EL (cell line): Measurements from ENCODE around the gene ABTB2.
"Not testable (repeated sequence)": the region's sequence is repeated elsewhere in the genome, so short reads cannot be mapped to it uniquely, and the experiment has no call there.

Experiments
- DNase-seq: peaks from one replicate; pipeline ENCODE4 v3.0.0-alpha.2; 2016

Gene ABTB2

DNA sequence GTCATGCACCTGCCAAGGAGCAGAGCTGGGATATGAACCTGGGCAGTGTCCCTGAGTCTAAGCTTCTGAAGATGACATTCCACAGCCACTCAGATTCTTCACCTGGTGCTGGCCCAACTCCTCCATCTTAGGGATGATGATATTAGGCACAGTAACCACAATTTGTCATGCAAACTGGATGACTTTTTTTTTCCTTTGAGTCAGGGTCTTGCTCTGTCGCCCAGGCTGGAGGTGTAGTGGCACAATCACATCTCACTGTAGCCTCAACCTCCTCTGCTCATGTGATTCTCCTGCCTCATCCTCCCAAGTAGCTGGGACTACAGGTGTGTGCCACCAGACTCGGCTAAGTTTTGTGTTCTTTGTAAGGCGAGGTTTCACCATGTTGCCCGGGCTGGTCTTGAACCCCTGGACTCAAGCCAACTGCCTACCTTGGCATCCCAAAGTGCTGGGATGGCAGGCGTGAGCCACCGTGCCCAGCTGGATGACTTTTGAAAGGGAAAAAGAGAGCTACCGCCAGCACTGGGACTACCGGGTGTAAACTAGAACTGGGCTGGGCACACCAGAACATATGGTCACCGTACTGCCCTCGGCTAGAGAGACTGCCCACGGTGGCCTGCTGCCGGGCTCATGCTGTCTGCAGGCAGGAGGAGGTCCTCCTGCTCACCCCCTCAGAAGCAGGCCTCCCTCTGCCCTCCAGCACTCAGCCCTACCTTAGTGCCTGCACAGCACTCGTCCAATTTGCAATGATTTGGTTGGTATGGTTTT, 174.7 kb downstream of the ABTB2 start:
- DNase-seq = no peak

DNA sequence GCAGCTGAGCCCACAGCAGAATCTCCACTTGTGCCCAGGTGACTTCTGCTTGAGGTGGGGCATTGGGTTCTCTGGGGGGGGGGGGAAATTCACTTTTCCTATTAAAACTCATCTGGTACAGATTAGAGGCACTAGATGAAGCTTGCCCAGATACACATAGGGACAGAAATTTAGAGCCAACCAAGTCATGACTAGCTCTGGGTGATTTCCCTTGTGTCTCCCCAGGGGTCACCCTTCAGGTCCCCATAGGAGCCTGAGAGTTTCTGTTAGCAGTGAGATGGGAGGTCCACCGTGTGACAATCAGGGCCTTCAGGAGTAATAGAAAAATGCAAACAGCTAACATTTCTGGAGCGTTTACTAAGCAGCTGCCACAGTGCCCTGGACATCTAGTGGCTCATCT, 175.4 kb downstream of the ABTB2 start:
- DNase-seq = no peak

DNA sequence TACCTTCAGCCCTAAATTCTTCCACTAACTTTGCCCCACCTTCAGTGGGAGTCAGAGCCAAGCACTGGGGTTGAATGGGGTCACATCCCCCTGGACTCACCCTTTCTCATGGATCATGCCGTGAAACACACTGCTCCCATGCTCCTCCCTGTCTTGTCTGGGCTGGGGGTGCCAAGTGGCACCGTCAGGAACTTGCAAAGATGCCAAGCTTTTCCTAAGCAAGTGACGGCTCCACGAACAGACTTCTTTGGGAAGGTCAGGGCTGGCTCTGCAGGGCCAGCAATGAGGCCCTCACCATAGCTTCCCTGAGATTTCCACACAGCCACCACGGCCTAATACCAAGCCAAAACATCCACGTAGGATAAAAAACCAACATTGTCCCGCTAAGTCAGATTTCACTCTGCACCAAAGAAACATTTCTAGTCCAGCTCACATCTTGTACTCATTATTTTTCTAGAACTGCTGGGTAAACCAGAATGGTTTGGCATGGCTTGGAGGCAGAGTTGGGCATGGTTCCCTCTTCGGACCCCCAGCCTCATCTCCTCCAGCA, 175.9 kb downstream of the ABTB2 start:
- DNase-seq = no peak

DNA sequence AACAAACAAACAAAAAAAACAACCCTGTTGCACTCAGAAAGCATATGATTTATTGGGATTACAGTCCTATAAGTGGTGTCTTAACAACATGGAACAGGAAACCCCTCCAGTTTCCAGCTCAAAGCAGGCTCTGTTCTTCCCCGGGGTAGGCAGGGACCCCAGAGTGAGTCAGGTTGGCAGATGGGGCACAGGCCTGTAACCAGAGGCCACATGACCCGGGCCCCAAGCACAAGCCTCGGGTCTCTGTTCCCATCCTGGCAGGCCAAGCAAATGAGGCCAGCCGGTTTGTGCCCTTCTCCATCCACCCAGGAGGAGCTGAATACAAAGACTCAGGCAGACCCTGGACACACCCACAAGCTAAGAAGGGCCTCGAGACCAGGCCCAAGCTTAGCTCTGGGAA, 176.6 kb downstream of the ABTB2 start:
- no peak for DNase-seq

DNA sequence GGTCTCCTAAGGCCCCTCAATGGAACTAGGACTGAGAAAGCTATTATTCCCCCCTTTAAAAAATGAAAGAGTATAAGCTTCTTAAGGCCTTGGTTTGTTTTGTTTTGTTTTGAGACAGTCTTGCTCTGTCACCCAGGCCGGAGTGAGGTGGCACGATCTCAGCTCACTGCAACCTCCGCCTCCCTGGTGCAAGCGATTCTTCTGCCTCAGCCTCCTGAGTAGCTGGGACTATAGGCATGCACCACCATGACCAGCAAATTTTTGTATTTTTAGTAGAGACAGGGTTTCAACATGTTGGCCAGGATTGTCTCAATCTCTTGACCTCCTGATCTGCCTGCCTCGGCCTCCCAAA, 177.0 kb downstream of the ABTB2 start:
- DNase-seq = not testable (repeated sequence)

DNA sequence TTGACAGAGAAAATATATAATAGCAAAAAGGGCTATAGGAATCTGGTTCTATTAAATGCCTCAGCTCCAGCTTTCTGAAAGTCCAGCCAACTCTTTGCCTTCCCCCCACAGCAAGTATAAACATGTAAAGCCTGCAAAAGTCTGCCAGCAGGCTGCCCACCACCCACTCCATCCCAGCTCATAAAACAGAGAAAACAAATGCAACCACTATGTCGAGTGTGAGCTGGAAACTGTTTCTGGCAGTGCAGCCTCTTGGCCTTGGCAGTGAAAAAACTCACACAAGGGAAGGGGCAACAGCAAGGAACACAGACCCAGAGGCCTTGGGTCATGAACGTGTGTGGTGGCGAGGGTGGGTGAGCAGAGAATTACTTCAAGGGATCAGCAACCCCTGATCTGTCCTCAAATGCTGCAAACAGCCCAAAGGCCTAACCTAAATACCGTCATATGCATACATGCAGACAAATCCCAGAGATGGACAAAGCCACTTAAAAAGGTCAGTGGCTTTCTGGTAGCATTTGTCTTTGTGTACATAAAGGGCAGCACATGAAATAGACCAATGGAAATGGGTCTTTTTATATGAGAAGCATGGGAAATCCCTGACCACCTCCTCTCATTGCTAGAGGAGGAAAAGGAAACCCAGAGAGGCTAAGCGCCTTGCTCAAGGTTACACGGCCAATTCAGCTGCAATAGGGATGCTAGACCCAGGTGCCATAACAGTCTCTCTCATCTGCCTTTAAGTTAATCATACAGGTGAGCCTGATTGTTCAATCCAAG, 177.6 kb downstream of the ABTB2 start:
- DNase-seq = no peak

DNA sequence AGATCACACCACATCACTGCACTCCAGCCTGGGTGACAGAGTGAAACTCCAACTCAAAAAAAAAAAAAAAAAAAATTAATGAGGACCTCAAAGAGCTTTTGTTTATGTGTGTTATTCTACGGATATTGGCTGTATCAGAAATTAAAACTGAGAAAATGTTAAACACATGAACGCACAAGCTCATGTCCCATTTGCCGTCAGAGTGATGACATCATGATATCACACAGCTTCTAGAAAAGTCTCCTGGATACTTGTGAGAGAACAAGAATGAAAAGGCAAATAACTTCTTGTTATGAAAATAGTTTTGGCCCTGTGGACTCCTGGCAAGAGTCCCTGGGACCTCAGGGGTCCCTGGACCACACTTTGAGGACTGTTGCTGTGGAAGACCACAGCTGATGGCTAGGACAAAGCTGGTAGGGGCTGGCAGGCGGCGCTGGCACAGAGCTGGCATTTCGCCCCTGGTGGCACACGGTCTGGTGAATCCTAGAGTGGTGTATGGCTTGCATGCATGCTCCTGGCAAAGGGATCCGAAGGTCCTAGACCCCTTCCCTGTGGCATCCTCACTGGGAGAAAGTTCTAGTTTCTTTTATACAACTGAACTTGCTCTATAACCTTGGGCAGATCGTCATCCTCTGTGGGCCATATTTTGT, 178.7 kb downstream of the ABTB2 start:
- no peak for DNase-seq

DNA sequence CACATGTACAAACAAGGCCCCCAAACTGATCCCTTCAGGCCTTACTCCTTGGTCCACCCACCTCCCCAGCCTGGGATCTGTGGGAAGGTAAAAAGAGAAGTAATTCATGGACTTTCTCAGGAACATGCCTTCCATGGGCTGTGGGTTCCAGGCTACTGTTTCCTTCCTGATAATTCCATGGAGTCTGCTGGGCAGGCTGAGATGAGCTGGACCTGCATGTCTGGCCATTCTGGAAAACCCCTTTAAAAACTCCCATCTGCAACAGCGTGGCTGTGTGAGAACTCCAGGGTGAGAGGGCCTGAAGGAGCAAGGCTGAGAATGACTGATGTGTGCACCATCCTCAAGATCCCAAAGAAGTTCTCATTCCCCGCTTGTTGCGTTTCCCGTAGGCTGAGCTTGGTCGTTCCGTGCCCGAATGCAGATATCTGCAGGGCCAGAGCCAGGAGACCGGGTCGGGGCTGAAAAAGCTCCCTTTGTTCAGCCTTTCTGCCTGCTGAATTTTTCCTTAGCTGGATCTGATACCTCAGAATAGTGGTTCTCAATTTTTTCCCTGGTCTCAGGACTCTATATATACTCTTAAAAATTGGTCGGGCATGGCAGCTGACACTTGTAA, 179.5 kb downstream of the ABTB2 start:
- no peak for DNase-seq

DNA sequence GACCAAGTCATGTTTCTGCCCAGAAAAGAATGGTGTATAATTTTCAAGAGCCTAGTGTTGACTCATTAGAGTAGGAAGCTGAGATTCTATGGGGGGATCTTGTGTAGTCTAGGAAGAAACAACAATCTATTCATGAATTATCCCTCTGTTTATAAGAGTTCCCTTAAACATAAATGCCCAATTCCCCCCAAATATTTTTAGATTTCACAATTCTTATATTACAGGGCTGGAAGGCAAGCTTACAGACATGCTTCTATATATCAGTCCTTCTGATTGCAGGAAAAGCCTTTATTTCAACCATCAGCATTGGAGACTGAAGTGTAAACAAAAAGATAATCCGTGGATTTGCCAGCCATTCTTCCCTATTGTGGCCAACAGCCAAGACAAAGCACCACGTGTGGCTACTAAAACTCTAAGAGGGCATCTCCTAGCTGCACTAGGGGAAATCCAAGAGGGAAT, 181.0 kb downstream of the ABTB2 start:
- DNase-seq = no peak

DNA sequence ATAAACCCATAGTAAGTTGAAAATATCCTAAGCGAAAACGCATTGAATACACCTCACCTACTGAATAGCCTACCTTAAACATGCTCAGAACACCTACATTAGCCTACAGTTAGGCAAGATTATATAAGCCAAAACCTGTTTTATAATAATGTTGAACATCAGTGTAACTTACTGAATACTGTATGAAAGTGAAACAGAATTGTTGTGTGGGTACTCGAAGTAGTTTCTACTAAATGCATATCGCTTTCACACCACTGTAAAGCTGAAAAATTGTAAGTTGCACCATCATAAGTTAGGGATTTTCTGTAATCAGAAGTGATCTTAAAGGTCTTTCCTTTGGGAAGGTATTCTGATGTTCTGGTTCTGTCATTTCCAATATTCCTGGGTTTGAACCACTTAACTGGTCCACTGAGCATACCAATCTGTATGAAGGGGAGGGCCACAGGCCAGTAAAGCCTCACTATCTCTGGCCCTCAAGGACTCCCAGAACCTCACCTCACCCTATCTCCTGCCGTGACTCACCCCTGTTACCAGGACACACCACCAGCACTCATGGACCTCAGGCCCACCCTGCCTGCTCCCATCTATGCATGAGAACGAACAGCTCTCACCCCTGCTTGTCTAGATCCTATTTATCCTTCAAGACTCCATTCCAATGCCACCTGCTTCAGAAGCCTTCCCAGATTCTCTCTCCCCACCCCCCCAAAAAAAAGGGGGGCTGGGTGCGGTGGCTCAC, 182.4 kb downstream of the ABTB2 start:
- DNase-seq = no peak

DNA sequence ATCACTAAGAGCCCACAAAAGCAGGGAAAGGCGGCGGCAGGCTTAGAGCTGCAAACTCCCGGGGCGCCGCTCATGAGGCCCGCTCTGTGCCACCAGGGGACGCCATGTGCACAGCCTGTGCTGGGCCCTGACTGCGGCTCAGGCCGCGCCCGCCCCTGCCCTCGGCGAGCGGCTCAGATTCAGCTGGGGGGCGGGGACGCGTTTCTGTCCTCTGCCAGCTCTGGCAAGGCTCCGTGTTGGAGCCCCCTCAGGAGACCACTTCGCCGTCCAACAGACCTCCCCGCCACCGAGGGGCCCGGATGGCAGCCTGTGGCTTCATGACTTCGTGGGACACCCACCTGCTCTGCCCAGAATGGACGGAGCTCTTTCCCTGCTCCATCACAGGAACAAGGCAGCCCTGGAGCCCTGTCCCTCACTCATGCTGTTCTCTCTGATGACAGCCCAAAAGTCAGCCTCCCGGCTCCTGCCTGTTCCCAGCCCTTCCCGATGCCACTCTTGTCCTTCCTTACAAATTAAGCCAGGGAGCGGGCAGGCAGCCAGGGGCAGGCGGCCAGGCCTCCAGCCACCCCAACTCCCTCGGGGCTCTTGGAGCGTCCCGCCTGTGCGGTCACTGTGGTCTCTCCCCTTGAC, 183.3 kb downstream of the ABTB2 start:
- DNase-seq = peak; percentile 73

DNA sequence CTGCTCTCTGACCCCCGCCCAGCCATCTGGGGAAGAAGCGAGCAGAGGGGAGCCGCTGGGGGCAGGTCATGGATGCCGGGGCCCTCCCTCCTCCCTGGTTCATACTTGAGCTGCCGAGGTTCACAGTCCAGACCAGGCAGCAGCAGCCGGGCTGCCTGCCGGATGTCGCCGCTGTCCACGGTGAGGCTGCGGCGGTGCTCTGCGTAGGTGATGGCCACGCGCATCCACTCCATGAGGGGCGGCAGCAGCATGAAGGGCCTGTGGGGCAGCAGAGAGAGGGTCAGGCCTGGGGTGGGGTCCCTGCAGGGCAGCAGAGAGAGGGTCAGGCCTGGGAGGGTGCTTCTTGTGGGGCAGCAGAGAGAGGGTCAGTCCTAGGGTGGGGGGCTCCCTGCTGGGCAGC, 184.8 kb downstream of the ABTB2 start:
- no peak for DNase-seq

DNA sequence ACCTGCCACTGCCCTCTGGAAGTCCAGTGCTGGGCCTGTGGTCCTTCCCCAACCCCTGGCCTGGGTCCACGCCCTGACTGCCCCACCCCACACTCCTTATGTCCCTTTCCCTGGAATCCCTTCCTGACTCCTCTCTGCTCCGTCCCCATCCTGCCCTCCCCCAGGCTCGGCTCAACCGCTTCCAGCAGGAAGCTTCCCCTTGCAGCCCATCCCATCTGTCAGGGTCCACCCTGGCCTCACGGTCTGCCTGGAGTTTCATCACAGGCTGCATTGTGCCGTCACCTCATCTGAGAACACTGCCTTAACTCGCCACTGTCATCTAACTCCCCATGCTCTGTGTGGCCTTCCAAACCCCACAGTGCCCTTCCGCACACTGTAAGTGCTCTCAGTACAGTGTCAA, 188.1 kb downstream of the ABTB2 start:
- DNase-seq = no peak

DNA sequence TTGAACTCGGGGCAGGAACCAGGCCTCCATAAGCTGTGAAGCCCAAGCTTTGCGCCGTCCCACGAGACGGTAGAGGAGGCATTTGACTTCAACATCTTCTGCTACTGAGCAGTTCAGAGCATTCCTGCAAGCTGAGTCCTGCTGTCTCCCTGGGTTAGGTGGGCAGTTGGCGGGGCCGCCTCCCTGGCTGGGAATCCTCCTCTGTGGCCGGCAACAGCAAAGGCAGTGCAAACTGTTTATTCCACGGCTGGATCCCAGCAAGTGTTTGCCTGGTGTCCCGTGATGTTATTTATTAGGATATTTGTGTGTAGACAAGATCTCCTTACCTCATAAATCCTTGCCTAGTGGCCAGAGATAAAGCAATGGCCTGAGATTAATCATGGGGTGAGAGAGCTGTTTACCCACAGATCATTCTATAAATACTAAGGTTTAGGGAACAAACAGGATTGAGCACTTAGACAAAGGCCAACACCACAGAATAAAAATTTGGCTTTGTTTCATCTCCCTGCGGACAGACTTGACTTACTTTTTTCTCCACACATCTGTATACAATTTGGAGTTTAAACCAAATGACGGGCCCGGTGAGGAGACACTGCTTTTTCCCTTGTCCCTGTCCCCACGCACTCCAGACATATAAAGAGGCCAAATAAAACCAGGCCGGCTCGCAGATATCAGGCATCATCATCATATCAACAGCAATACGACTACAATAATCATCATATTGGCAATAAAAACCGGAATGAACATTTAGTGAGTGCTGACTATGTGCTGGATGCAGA, 189.0 kb downstream of the ABTB2 start:
- no peak for DNase-seq

DNA sequence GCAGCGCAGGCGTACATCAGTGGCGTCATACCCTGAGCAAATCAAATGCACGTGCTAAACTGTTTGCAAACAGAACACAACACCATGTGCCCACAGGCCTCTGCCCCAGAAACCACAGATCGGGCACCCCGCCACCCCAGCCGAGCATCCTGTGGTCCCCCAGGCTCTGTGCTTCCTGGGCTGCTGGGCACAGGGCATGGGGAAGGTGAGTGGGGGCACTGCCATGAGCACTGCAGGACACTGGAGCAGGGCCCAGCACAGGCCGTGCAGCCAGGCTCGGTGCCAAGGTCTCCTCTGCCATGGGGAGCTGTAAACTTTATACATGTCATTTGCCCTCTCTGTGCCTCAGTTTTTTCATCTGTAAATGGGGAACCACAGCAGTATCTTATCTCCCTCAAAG, 189.8 kb downstream of the ABTB2 start:
- no peak for DNase-seq

DNA sequence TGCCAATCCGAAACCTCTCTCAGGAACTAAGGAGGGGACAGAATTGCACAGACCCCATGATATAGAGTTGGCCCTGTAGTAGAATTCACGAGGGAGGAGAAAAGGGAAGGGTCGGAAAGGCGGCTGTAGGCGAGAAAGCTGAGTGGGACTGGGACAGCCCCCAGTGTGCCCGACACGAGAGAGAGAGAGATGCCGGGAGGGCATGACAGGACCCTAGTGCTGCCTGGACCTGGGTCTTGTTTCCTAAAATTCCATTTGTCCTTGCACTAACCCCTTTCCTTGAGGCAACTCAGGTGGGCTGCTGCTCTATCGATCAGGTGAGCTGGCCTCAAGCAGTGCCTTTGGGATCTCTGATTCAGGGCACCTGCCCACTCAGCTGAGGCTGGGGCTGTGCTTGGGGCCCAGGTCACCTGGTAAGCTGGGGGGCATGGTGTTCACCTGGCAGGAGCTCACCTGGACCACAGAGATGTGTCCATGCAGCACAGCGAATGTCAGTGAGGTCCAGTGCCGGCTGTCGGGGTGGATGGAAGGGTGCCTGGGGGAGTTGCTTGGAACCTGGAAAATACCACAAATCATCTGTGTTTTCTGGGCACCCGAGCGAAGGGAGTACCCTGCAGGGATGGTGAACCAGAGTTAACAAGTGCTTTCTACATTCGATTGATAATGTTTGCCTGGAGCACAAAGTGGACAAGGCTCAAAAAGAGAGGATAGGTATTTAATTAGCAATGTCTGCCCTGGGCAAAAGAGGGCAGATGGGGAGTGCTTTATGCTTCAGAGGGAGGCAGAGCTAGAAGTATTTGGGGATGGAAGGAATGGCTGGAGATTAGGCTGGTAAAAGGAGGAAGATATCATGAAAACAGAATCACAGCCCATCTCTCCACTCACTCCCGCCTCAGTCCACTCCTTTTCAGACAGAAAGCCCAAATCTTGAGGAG, 190.7 kb downstream of the ABTB2 start:
- DNase-seq = no peak

DNA sequence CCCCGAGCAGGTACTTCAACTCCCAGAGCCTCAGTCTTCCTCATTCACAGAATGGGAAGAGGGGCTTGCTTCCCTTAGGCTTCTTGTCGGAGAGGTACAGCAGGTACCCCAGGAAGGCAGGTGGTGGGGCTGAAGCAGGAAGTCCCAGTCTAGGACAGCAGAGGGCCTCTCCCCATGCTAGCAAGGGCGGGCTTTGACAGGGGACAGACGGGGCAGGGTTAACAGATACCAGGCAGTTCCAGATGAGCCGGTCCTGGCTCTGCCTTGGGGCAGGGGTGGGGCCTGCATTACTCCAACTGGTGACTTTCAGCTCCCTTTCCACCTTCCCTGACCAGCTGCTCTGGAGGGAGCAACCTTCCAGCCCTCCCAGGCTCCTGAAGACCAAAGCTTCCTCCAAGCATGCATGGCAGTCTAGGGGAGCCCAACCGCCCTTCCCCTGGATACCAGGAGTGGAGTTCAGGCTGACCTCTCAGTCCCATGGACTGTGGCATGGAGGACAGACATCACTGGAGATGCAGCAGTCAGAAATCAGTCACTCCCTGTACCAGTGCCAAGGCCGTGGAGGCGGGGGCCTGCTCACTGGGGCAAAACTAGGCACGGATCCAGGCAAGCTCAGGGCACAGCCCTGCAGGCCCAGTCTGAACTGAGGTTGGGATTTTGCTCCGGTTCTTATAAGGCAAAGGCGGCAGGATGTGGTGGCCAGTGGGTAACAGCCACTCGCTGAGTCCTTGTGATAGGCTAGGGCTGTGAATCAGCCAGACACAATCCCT, 191.8 kb downstream of the ABTB2 start:
- no peak for DNase-seq

DNA sequence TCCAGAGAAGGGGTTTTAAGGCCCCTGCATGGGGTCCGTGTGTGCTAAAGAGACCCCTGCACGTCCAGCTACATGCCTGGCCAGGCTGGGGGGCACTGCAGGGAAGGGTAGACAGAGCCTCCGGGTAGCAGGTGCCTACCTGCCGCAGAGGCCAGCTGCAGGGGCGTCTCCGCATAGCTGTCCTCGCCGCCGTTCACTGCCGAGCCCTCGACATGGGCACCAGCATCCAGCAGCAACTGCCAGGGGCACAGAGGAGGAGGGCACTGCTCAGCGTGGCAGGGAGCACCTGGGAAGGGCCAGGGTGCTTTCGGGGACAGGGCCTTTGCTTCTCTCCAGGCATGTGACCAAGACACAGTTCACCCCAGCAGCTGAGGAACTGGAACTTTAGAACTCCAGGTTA, 192.7 kb downstream of the ABTB2 start:
- no peak for DNase-seq

DNA sequence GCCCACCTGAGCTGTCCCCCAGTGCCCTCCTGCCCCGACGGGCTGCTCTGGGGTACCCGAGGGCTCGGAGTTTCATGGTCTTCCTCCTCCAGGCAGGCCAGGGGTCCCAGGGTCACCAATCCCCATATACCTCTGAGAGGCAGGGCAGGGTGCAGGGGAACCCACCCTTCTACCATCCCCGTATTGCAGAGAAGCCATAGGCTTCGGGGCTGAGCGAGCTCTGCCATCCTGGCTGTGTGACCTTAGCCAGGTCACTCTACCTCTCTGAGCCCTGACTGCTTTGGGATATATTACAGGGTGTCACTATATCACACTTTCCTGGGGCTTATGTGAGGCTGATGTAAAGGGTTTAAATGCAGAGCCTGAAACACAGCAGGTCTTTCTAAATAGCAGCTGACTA, 195.0 kb downstream of the ABTB2 start:
- DNase-seq = no peak
